ENCODE results near the gene METRNL. TPM values are rescaled to one million over a fixed set of nuclear protein-coding genes. Genes with fewer than 3 reads are reported as not detected.

METRNL gene
- total RNA-seq, 1 experiment from 2014 or later: 30.6 TPM

DNA sequence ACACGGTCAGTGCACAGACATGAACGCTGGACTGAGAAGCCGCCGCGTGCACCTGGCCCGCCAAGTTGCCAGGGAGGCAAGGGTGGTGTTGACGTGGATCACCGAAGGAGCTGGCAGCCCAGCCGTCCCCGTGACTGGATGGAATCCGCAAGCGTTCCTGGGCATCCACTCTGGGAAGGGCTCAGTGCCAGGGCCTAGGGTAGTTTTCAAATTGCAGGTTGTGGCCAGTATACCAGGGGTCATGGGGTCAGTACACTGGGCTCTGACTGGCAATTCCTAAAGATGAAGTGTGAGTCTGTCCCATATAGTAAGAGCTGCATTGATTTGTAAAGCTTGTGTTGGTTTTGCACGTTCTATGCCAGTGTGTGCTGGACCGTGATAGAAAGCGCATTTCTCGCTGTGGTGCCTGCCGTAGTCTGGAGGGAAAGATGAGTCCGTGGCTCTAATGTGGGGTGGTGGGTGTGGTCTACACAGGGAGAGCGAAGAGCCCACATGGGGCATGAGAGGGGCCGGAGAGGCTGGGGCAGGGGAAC is 21.1 kb upstream of the METRNL start:
- Histone ChIP-seq H3K27ac (ENCODE audit: low read length) (no peak overlapping the region), H4K20me1 (ENCODE audit: low read length) (no peaks in the 10 kb centered on the region), H3K27me3 (ENCODE audit: low read length) (no peaks in the 10 kb centered on the region), H3K4me2 (ENCODE audit: low read length) (no peak overlapping the region), H3K79me2 (ENCODE audit: low read length) (no peaks in the 10 kb centered on the region), H3K4me3 (ENCODE audit: low read length) (no peak overlapping the region), H3K36me3 (ENCODE audit: low read depth, low read length) (no peaks in the 10 kb centered on the region), H3K9ac (ENCODE audit: low read length) (no peak overlapping the region), H3K9me3 (ENCODE audit: low read length) (no peaks in the 10 kb centered on the region), H2AFZ (ENCODE audit: low read length) (no peak overlapping the region), H3K9me2 (replicated peaks; ENCODE audit: low read length) (no peaks in the 10 kb centered on the region), H3F3A (ENCODE audit: low read length, unreplicated experiment) (no peaks in the 10 kb centered on the region), H3K4me1 (ENCODE audit: insufficient read depth, low read length) (peaks cover 24% of the 10 kb centered on the region)
- BruUV-seq (replicated peaks): no TSS peak
- no peak for TF ChIP-seq EZH2phosphoT487 (IDR thresholded peaks at IDR 0.05; ENCODE audit: borderline replicate concordance, low read length)
- no peak for TF ChIP-seq EZH2 (IDR thresholded peaks at IDR 0.05; ENCODE audit: low read length, unreplicated experiment)
- TF ChIP-seq, protein P1, sequence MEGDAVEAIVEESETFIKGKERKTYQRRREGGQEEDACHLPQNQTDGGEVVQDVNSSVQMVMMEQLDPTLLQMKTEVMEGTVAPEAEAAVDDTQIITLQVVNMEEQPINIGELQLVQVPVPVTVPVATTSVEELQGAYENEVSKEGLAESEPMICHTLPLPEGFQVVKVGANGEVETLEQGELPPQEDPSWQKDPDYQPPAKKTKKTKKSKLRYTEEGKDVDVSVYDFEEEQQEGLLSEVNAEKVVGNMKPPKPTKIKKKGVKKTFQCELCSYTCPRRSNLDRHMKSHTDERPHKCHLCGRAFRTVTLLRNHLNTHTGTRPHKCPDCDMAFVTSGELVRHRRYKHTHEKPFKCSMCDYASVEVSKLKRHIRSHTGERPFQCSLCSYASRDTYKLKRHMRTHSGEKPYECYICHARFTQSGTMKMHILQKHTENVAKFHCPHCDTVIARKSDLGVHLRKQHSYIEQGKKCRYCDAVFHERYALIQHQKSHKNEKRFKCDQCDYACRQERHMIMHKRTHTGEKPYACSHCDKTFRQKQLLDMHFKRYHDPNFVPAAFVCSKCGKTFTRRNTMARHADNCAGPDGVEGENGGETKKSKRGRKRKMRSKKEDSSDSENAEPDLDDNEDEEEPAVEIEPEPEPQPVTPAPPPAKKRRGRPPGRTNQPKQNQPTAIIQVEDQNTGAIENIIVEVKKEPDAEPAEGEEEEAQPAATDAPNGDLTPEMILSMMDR (conservative IDR thresholded peaks at IDR 0.05; ENCODE audit: low read depth, low read length): no peak
- no peak for DNase-seq
- ChIA-PET CTCF (no interaction called here), POLR2A (ENCODE audit: unreplicated experiment) (no interaction called here)
- intact Hi-C loops (cut with micrococcal nuclease): no loop called here
- no peak for ATAC-seq

DNA sequence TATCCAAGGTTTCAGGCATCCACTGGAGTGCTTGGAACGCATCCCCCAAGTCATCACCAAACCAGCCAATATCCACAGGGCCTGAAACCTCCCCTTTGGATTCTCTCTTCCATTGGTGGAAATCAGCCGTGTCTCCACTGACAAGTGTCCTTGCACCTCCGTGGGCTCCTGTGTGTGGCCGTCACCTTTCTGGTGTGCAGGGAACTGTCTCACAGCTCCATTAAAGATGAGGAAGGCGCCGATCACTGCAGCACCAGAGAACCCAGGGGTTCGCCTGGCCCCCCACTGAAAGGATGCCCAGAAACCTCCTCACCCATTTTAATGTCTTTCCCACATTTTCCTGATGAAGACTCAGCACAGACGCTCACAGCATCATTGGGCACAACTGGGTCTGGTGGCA is 17.8 kb upstream of the METRNL start:
- H4K20me1 ChIP-seq (ENCODE audit: low read length): no peaks in the 10 kb centered on the region
- H3F3A ChIP-seq (ENCODE audit: low read length, unreplicated experiment): no peaks in the 10 kb centered on the region
- H3K4me1 ChIP-seq (ENCODE audit: insufficient read depth, low read length): peaks cover 19% of the 10 kb centered on the region
- intact Hi-C loops (cut with micrococcal nuclease): no loop called here
- no peak for ATAC-seq
- no peaks in the 10 kb centered on the region for H3K79me2 ChIP-seq (ENCODE audit: low read length)
- H3K4me3 ChIP-seq (ENCODE audit: low read length): no peak overlapping the region
- no peak overlapping the region for H3K9ac ChIP-seq (ENCODE audit: low read length)
- H3K9me2 ChIP-seq (replicated peaks; ENCODE audit: low read length): no peaks in the 10 kb centered on the region
- ChIA-PET CTCF (no interaction called here), POLR2A (ENCODE audit: unreplicated experiment) (no interaction called here)
- H3K9me3 ChIP-seq (ENCODE audit: low read length): no peaks in the 10 kb centered on the region
- DNase-seq: no peak
- no peak overlapping the region for H3K27ac ChIP-seq (ENCODE audit: low read length)
- no peak overlapping the region for H3K4me2 ChIP-seq (ENCODE audit: low read length)
- H3K36me3 ChIP-seq (ENCODE audit: low read depth, low read length): no peaks in the 10 kb centered on the region
- BruUV-seq (replicated peaks): no TSS peak
- no peaks in the 10 kb centered on the region for H3K27me3 ChIP-seq (ENCODE audit: low read length)
- no peak overlapping the region for H2AFZ ChIP-seq (ENCODE audit: low read length)
- TF ChIP-seq EZH2 (IDR thresholded peaks at IDR 0.05; ENCODE audit: low read length, unreplicated experiment) (no peak), EZH2phosphoT487 (IDR thresholded peaks at IDR 0.05; ENCODE audit: borderline replicate concordance, low read length) (no peak)
- TF ChIP-seq, protein P1 (conservative IDR thresholded peaks at IDR 0.05; ENCODE audit: low read depth, low read length): no peak

DNA sequence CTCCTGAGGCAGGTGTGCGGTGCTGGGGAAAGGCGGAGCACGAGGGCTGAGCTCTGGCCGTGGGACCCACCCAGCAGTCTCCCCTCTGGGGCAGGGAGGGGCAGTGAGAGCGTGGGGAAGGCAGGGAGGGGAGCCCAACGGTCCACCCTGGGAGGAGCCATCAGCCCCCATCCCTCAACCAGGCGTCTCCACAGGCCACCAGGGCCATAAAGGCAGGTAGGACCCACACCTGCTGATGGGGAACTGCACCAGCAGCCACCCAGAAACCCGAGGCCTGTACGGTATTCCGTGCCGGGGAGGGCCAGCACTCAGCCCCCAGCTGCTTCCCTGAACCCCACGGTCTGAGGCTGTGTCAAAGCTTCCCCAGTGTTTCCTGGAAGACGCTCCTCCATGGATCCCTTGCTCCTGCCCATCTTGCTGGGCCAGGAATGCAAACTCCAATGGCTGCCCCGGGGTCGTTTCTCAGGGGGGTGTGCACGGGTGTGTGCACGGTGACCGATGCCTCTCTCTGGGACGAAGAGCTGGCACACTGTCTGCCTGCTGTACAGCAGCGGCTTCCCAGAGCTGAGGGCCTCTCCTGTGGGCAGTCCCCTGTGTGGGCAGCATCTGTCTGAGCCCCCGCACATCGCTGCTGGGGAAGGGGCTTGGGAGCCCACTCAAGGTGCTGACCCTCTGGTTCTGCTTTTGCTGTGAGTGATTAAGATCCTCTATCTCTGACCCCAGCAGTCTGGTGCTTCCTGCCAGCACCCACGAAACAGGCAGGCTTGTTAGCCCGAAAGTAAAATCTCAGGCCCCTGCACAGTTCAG is 17.2 kb upstream of the METRNL start:
- no TSS peak for BruUV-seq (replicated peaks)
- Histone ChIP-seq H3F3A (ENCODE audit: low read length, unreplicated experiment) (no peaks in the 10 kb centered on the region), H3K27me3 (ENCODE audit: low read length) (no peaks in the 10 kb centered on the region), H2AFZ (ENCODE audit: low read length) (no peak overlapping the region), H3K4me2 (ENCODE audit: low read length) (no peak overlapping the region), H4K20me1 (ENCODE audit: low read length) (no peaks in the 10 kb centered on the region), H3K4me3 (ENCODE audit: low read length) (no peak overlapping the region), H3K36me3 (ENCODE audit: low read depth, low read length) (no peaks in the 10 kb centered on the region), H3K79me2 (ENCODE audit: low read length) (no peaks in the 10 kb centered on the region), H3K9ac (ENCODE audit: low read length) (no peak overlapping the region), H3K9me3 (ENCODE audit: low read length) (no peaks in the 10 kb centered on the region), H3K9me2 (replicated peaks; ENCODE audit: low read length) (no peaks in the 10 kb centered on the region), H3K4me1 (ENCODE audit: insufficient read depth, low read length) (peaks cover 13% of the 10 kb centered on the region), H3K27ac (ENCODE audit: low read length) (no peak overlapping the region)
- ChIA-PET POLR2A (ENCODE audit: unreplicated experiment) (no interaction called here), CTCF (no interaction called here)
- no peak for TF ChIP-seq EZH2phosphoT487 (IDR thresholded peaks at IDR 0.05; ENCODE audit: borderline replicate concordance, low read length)
- TF ChIP-seq, protein P1 (conservative IDR thresholded peaks at IDR 0.05; ENCODE audit: low read depth, low read length): no peak
- no peak for TF ChIP-seq EZH2 (IDR thresholded peaks at IDR 0.05; ENCODE audit: low read length, unreplicated experiment)
- intact Hi-C loops (cut with micrococcal nuclease): no loop called here
- no peak for DNase-seq
- no peak for ATAC-seq

All from PC-3 (cell line).